ENCODE results near the gene SVBP. TPM values are rescaled to one million over a fixed set of nuclear protein-coding genes. Genes with fewer than 3 reads are reported as not detected.

SVBP gene
- total RNA-seq, 1 donor = 17.3 TPM

DNA sequence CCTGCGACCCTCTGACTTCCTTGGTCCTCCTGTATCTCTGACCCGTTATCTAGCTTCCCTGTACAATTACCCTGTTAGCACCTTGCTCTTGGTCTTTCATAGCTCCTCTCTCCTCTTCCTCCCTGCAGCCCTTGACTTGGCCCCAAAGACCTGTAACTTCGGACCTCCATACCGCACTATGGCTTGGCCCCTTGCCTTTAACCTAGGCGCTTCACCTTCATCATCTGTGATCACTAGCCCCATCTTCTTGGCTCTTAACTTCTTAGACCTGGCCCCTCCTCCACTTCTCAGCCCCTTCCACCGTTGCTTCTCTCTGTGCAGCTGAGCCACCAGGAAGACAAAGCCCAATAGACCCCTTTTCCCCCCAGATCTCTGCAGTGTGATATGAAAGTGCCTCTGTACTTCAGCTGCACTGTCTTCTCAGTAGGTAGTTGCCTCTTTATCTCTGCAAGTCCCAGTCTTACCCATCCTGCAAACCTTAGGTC, 30.0 kb upstream of the SVBP start:
- no peak for DNase-seq (ENCODE audit: low read depth)
- TF ChIP-seq, protein P1, sequence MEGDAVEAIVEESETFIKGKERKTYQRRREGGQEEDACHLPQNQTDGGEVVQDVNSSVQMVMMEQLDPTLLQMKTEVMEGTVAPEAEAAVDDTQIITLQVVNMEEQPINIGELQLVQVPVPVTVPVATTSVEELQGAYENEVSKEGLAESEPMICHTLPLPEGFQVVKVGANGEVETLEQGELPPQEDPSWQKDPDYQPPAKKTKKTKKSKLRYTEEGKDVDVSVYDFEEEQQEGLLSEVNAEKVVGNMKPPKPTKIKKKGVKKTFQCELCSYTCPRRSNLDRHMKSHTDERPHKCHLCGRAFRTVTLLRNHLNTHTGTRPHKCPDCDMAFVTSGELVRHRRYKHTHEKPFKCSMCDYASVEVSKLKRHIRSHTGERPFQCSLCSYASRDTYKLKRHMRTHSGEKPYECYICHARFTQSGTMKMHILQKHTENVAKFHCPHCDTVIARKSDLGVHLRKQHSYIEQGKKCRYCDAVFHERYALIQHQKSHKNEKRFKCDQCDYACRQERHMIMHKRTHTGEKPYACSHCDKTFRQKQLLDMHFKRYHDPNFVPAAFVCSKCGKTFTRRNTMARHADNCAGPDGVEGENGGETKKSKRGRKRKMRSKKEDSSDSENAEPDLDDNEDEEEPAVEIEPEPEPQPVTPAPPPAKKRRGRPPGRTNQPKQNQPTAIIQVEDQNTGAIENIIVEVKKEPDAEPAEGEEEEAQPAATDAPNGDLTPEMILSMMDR (IDR thresholded peaks at IDR 0.05; ENCODE audit: insufficient read depth, low read depth, low read length) = no peak
- H3K4me3 ChIP-seq (ENCODE audit: low read depth, low read length) = peak overlapping the region; percentile 90

DNA sequence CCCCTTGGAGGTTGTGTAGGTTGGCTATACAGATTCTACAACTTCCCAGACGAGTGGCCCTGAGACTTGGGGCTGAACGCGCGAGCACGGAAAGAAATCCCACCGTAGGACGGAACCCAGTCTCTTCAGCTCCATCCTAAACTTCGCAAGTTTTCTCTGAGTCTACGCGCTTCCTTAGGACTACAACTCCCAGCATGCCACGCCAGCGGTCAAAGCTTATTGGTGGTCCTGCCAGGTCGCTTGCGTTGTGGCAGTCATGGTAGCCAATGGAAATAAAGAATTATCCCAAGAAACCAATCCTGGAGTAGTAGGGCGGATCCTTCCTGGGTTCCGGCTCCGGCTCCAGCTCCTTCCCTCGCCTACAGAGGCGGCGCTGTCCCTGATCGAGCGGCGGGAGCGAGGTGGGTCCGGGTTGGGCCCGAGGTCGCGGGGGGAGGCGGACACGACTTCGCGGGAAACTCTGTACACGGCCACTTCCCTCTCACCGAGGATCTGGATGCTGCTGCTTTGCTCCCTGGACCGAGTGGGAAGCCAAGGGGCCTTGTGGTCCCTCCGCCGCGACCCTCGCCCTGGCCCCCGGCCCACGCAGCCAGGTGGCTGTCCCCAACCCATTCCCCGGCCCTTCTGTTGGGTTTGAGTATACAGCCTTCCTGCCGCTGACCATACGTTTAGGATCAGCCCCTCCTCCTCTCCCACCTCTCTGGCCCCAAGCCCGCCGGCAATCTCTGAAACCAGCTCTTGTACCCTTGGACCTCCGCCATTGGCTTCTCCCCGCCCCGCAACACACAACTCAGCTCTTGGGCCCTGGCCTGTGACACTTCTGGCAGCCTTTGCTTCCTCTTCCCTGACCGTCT, 29.3 kb upstream of the SVBP start, which contains the start of gene ZNF691:
Gene ZNF691 (plus strand): TSS at position 357 of the 854 bp plus-strand sequence. CDS start 3,046 bp downstream, outside the sequence.
- TF ChIP-seq, protein P1 (IDR thresholded peaks at IDR 0.05; ENCODE audit: insufficient read depth, low read depth, low read length) = peak; percentile 52
- H3K4me3 ChIP-seq (ENCODE audit: low read depth, low read length) = peak within 1 kb of the TSS; percentile 90
- peak; percentile 98 for DNase-seq (ENCODE audit: low read depth)

DNA sequence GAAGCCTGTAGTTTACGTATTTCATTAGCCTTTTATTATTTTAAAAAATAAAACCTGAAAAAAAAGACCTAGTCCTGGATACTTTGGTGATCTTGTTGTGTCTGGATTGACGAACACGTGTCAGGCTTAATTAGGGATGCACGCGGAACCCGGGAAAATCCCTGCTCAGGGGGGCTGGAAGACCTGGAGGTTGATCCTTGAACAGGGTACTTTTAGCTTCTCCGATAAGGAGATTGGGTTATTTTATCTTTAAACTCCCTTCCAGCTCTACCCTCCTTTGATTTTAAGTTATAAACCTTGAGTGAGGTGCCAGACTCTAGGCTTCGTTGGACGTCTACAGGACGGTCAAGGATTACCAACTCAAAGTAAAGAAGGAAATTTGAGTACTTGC, 28.7 kb upstream of the SVBP start:
- no peak for DNase-seq (ENCODE audit: low read depth)
- TF ChIP-seq, protein P1 (IDR thresholded peaks at IDR 0.05; ENCODE audit: insufficient read depth, low read depth, low read length) = no peak
- H3K4me3 ChIP-seq (ENCODE audit: low read depth, low read length) = peak overlapping the region; percentile 90

DNA sequence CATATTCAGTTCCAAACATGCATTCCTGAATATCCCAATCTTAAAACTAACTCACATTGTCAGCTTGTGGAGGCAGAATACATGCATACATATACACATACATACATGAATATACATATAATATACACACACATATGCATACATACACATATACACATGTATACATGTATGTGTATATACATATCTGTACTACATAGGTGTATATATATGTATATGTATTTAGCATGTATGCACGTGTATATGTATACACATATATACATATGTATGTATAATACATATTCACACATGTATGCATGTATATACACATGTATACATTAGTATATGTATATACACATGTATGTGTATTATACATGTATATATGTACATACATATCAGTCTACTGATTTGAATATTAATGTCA, 28.0 kb upstream of the SVBP start:
- H3K4me3 ChIP-seq (ENCODE audit: low read depth, low read length) = no peak overlapping the region
- DNase-seq (ENCODE audit: low read depth) = no peak
- TF ChIP-seq, protein P1 (IDR thresholded peaks at IDR 0.05; ENCODE audit: insufficient read depth, low read depth, low read length) = no peak

DNA sequence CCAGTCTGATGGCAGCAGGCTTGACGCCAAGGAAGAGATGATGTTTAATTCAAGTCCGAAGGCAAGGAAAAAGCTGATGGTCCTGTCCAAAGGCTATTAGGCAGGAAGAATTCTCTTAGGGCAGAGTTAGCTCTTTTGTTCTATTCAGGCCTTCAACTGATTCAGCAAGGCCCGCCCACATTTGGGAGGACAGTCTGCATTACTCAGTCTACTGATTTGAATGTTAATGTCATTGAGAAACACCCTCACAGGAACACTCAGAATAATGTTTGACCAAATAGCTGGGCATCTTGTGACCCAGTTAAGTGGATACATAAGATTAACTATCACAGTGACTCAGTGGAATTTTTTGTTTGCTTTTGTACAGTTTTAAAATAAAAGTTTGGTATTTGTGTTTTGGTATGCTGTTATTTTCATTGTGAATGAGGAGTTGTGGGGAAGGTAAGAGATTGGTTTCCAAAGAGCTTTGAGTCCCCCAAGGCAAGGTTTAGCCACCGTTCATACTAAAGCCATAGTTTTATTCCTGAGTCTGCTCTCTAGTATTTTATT, 27.5 kb upstream of the SVBP start:
- H3K4me3 ChIP-seq (ENCODE audit: low read depth, low read length) = no peak overlapping the region
- TF ChIP-seq, protein P1 (IDR thresholded peaks at IDR 0.05; ENCODE audit: insufficient read depth, low read depth, low read length) = no peak
- peak; percentile 73 for DNase-seq (ENCODE audit: low read depth)

DNA sequence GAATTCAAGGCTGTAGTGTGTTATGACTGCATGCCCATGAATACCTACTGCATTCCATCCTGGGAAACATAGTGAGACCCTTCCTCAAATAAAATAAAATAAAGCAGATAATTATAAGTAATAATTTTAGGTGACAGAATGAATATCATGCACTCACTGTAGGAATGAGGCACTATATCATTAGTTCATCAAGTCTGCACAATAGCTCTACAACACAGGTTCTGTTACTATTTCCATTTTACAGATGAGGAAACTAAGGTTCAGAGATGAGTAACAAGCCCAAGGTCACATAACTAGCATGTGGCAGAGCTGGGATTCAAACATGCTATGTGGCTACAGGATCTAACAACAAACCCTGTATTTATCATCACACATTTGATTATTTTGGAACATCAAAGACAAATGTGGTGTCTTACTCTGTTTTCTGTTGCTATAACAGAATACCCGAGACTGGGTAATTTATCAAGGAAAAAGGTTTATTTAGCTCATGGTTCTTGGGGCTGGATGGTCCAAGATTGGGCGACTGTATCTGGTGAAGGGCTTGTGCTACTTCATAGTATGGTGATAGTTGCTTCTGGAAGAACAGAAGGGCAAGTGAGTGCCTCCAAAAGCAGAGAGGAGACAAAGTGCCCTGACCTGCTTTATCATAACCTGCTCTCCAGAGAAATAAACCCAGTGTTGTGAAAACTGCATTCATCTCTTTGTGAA, 24.4 kb upstream of the SVBP start:
- no peak overlapping the region for H3K4me3 ChIP-seq (ENCODE audit: low read depth, low read length)
- DNase-seq (ENCODE audit: low read depth) = no peak
- TF ChIP-seq, protein P1 (IDR thresholded peaks at IDR 0.05; ENCODE audit: insufficient read depth, low read depth, low read length) = no peak

All from fibroblast of villous mesenchyme (primary cell).